HS-5 (cell line): ENCODE measurements around the gene CHN1.
A peak's percentile ranks its signal among the peaks of the same experiment; 100 is the strongest.

ENCODE experiments used
- DNase-seq: peaks from one replicate; pipeline ENCODE4 v3.0.0-alpha.2; 2012; ENCODE audit warnings: low read depth

Gene CHN1

GRCh38 chr2:174971868-174972781, 33.1 kb downstream of the CHN1 start:
- peak; percentile 71 for DNase-seq

- DNase-seq: no peak
These were observed 35.1 kb downstream of the CHN1 start for GRCh38 chr2:174970092-174970491.

- DNase-seq: no peak
These were observed 36.0 kb downstream of the CHN1 start for GRCh38 chr2:174969091-174969734.

- DNase-seq: no peak
These were observed 37.4 kb downstream of the CHN1 start for GRCh38 chr2:174967691-174968260.

- no peak for DNase-seq
These were observed 38.1 kb downstream of the CHN1 start for GRCh38 chr2:174967086-174967485.

GRCh38 chr2:174965992-174966744, 39.0 kb downstream of the CHN1 start:
- DNase-seq: no peak

- DNase-seq: no peak
These were observed 39.6 kb downstream of the CHN1 start for GRCh38 chr2:174965551-174965950.

GRCh38 chr2:174964404-174964803, 40.8 kb downstream of the CHN1 start:
- no peak for DNase-seq

- DNase-seq: no peak
These were observed 41.5 kb downstream of the CHN1 start for GRCh38 chr2:174963437-174964400.

- DNase-seq: no peak
These were observed 45.4 kb downstream of the CHN1 start for GRCh38 chr2:174959787-174960186.

GRCh38 chr2:174957050-174957449, 48.1 kb downstream of the CHN1 start:
- DNase-seq: no peak

GRCh38 chr2:174952607-174953006, 52.6 kb downstream of the CHN1 start:
- no peak for DNase-seq

- no peak for DNase-seq
These were observed 53.4 kb downstream of the CHN1 start for GRCh38 chr2:174951745-174952144.

GRCh38 chr2:174949988-174950687, 55.0 kb downstream of the CHN1 start:
- DNase-seq: no peak

- no peak for DNase-seq
These were observed 59.5 kb downstream of the CHN1 start for GRCh38 chr2:174945601-174946260.

GRCh38 chr2:174939046-174939445, 66.1 kb downstream of the CHN1 start:
- DNase-seq: peak; percentile 49

- DNase-seq: no peak
These were observed 73.5 kb downstream of the CHN1 start for GRCh38 chr2:174931724-174932123.

- DNase-seq: no peak
These were observed 75.4 kb downstream of the CHN1 start for GRCh38 chr2:174929786-174930185.

- no peak for DNase-seq
These were observed 80.0 kb downstream of the CHN1 start for GRCh38 chr2:174925046-174925784.
